GM12891 (cell line): ENCODE results near the gene NMRAL1.

Experiments
- POLR2A ChIP-seq: IDR thresholded peaks from 2 replicates; pipeline ENCODE4 v1.6.1; 2011; ENCODE audit warnings: low read depth, low read length, control low read depth
- POLR2AphosphoS5 ChIP-seq: IDR thresholded peaks from 2 replicates; pipeline ENCODE4 v1.6.1; 2011; ENCODE audit warnings: low read depth, low read length, control low read depth
- SPI1 ChIP-seq: IDR thresholded peaks from 2 replicates; pipeline ENCODE4 v1.6.1; 2011; ENCODE audit warnings: low read depth, low read length, control low read depth
- TAF1 ChIP-seq: IDR thresholded peaks from 2 replicates; pipeline ENCODE4 v1.6.1; 2011; ENCODE audit warnings: low read depth, low read length, control low read depth

GRCh38 chr16:4435337-4436067, 38.9 kb downstream of the NMRAL1 start:
- no peak for TF ChIP-seq POLR2A
- no peak for TF ChIP-seq SPI1
- TF ChIP-seq POLR2AphosphoS5, result no peak
- TF ChIP-seq TAF1, result no peak
